K562 (cell line): ENCODE data around the gene C1GALT1C1. TPM values are rescaled to one million over a fixed set of nuclear protein-coding genes. Genes with fewer than 3 reads are reported as not detected.
A peak's percentile ranks its signal among the peaks of the same experiment; 100 is the strongest.

ENCODE experiments used
- ATAC-seq: fragments of 200-7000 bp; cut with Tn5 transposase; 3 replicates; pipeline ENCODE4 v1.9.1; 2020; ENCODE audit warnings: moderate library complexity
- BruUV-seq: library from RNA; stranded (reverse); fragments of 400-500 nt; replicated peaks from 2 replicates; lab custom pipeline; 2021; lab: Mats Ljungman, UMichigan
- CTCF ChIA-PET: fragments of 300-600 bp; formaldehyde crosslinking; extraction: SDS; loops from one replicate; lab custom pipeline; 2021; ENCODE audit warnings: low intra/inter-chr PET ratio; lab: Yijun Ruan, JAX
- POLR2A ChIA-PET: fragments of 300-600, 350-650 bp; sonication (Branson Sonifier 250); formaldehyde crosslinking; extraction: SDS; loops from one replicate; lab custom pipeline; 2021; ENCODE audit warnings: antibody characterized with exemption, inconsistent platforms; lab: Yijun Ruan, JAX
- DNase-seq, 4 experiments: peaks; one replicate each; pipeline versions ENCODE4 v3.0.0 to v3.0.0-alpha.2; 2011 to 2018; ENCODE audit warnings: low spot score in 3 of 4, mixed read lengths in 3 of 4; ENCODE audit errors: extremely low read depth in 1 of 4
- FAIRE-seq: peaks from 2 replicates; lab custom pipeline; 2011; peaks lifted over from hg19 to GRCh38; lab: Jason Lieb, UNC
- H2AFZ ChIP-seq: 2 replicates; pipeline ENCODE4 v1.6.0; 2011; ENCODE audit warnings: low read depth, low read length, control low read depth, inconsistent platforms
- H3K27ac ChIP-seq: fragments of 200-600 bp; 3 replicates; pipeline ENCODE4 v1.8.0; 2011; ENCODE audit warnings: low read depth, mild to moderate bottlenecking, control low read depth, inconsistent platforms, low read length, moderate library complexity, mixed read lengths; ENCODE audit errors: extremely low read depth
- H3K27me3 ChIP-seq, 2 experiments: fragments of 300-600 bp in 1 of 2; 2 replicates in 1 of 2; 3 replicates in 1 of 2; pipeline versions ENCODE4 v1.6.0 to v1.8.0; 2011; ENCODE audit warnings: inconsistent platforms in 2 of 2, low read length in 2 of 2, mild to moderate bottlenecking in 1 of 2, mixed read lengths in 1 of 2, moderate library complexity in 1 of 2; ENCODE audit not compliant: control insufficient read depth in 2 of 2, insufficient read depth in 2 of 2
- H3K36me3 ChIP-seq: fragments of 300-600 bp; 3 replicates; pipeline ENCODE4 v1.8.0; 2011; ENCODE audit warnings: mild to moderate bottlenecking, low read length, inconsistent platforms; ENCODE audit not compliant: control insufficient read depth, insufficient read depth
- H3K4me1 ChIP-seq, 2 experiments: fragments of 200-600 bp in 1 of 2; replicated peaks in 1 of 2; 2 replicates in 1 of 2; 3 replicates in 1 of 2; pipeline versions ENCODE4 v1.5.1 to v1.8.0; 2011; ENCODE audit warnings: inconsistent platforms in 2 of 2, low read length in 2 of 2, mild to moderate bottlenecking in 1 of 2, mixed read lengths in 1 of 2, moderate library complexity in 1 of 2; ENCODE audit not compliant: control insufficient read depth in 2 of 2, insufficient read depth in 2 of 2
- H3K4me2 ChIP-seq: 2 replicates; pipeline ENCODE4 v1.6.1; 2011; ENCODE audit warnings: low read length, control low read depth, inconsistent platforms, mixed read lengths; ENCODE audit not compliant: insufficient read depth
- H3K4me3 ChIP-seq: fragments of 200-600 bp; sonication (generic), shearing (Covaris generic); 2 replicates; pipeline ENCODE4 v1.5.1; 2016; ENCODE audit warnings: control low read depth, inconsistent platforms
- H3K79me2 ChIP-seq: fragments of 200-600 bp; 3 replicates; pipeline ENCODE4 v1.8.0; 2011; ENCODE audit warnings: low read length, inconsistent platforms; ENCODE audit not compliant: control insufficient read depth, insufficient read depth
- H3K9ac ChIP-seq, 2 experiments: 2 replicates each; pipeline versions ENCODE4 v1.6.0 to v1.6.1; 2011; ENCODE audit warnings: low read depth in 2 of 2, low read length in 2 of 2, control low read depth in 1 of 2, inconsistent platforms in 1 of 2, mild to moderate bottlenecking in 1 of 2, mixed read lengths in 1 of 2; ENCODE audit not compliant: insufficient read depth in 1 of 2
- H3K9me1 ChIP-seq: one replicate; pipeline ENCODE4 v1.6.0; 2011; ENCODE audit warnings: inconsistent platforms, mild to moderate bottlenecking, low read length, moderate library complexity; ENCODE audit not compliant: control insufficient read depth, insufficient read depth
- H3K9me3 ChIP-seq: replicated peaks from 2 replicates; pipeline ENCODE4 v1.5.1; 2011; ENCODE audit warnings: low read depth, low read length, inconsistent platforms; ENCODE audit not compliant: control insufficient read depth, insufficient read depth
- H4K20me1 ChIP-seq: replicated peaks from 2 replicates; pipeline ENCODE4 v1.6.1; 2011; ENCODE audit warnings: low read length, inconsistent platforms, mixed read lengths; ENCODE audit not compliant: control insufficient read depth, insufficient read depth
- C11orf30 ChIP-seq: fragments of 450-650 bp; IDR thresholded peaks from 2 replicates; pipeline ENCODE4 v1.6.1; 2016; ENCODE audit warnings: low read depth, mild to moderate bottlenecking
- CHD2 ChIP-seq: IDR thresholded peaks from 2 replicates; pipeline ENCODE4 v1.6.1; 2011; ENCODE audit warnings: low read depth, low read length
- GTF2A2 ChIP-seq: IDR thresholded peaks from 2 replicates; pipeline ENCODE4 v1.6.1; 2016; ENCODE audit warnings: mild to moderate bottlenecking, missing genetic modification characterization, missing compliant biosample characterization
- MAFF ChIP-seq: IDR thresholded peaks from 2 replicates; pipeline ENCODE4 v1.6.1; 2012; ENCODE audit warnings: low read length, improper control_type of control experiment
- MAFG ChIP-seq: fragments of 450-650 bp; conservative IDR thresholded peaks from 2 replicates; pipeline ENCODE4 v1.6.1; 2016; ENCODE audit warnings: missing genetic modification characterization, missing compliant biosample characterization
- MAFK ChIP-seq: IDR thresholded peaks from 2 replicates; pipeline ENCODE4 v1.6.1; 2011; ENCODE audit warnings: low read length, improper control_type of control experiment
- ZBTB17 ChIP-seq: fragments of 450-650 bp; formaldehyde crosslinking; IDR thresholded peaks from 2 replicates; pipeline ENCODE4 v1.4.0; 2020; ENCODE audit warnings: mild to moderate bottlenecking
- ZNF316 ChIP-seq: fragments of 450-650 bp; IDR thresholded peaks from 2 replicates; pipeline ENCODE4 v1.6.1; 2016
- WGBS: fragments of 100-300 bp; shearing (Covaris generic); methylation state at CpG from one replicate; pipeline ENCODE4 v1.1.6; 2016; ENCODE audit warnings: low coverage, mixed read lengths; ENCODE audit not compliant: insufficient coverage; ENCODE audit errors: missing lambda C conversion rate; 5-methylcytosine and 5-hydroxymethylcytosine counted together
- in situ Hi-C: fragments of 300-500 bp; cut with MboI; formaldehyde crosslinking; loops from 4 replicates; pipeline ENCODE4 v1.15.0; 2018; ENCODE audit warnings: inconsistent platforms, mixed read lengths
- intact Hi-C: fragments of 100-400 bp; cut with micrococcal nuclease; formaldehyde crosslinking; loops from 2 replicates; pipeline ENCODE4 v1.14.2; 2022
- polyA plus RNA-seq, 8 experiments: library from polyadenylated mRNA; depleted of rRNA in 4 of 8; stranded (reverse) in 5 of 8; unstranded in 3 of 8; fragments of >200 nt; fragmentation: Nextera tagmentation in 2 of 8; fragmentation: Illumina TruSeq in 1 of 8; extraction: Ambion mirVana in 2 of 8; extraction: Trizol in 1 of 8; gene quantifications; 2 replicates each; pipeline versions ENCODE4 v1.2.1 to v1.2.3, GENCODE V29; 2011 to 2014; ENCODE audit warnings: inconsistent platforms in 1 of 8, missing spikeins in 1 of 8
- total RNA-seq, 7 experiments: library from RNA; depleted of rRNA in 6 of 7; stranded (reverse); fragments of >200 nt in 6 of 7; fragmentation: Illumina TruSeq in 2 of 7; extraction: Trizol in 2 of 7; gene quantifications; 2 replicates each; pipeline versions ENCODE4 v1.2.1 to v1.2.3, GENCODE V29; 2011 to 2021; ENCODE audit warnings: low replicate concordance in 1 of 7

C1GALT1C1 gene
- total and polyA plus RNA-seq, 9 of the 15 experiments (the other 6 are each of a cell fraction or from before 2014, with no cell fraction given) = 9.6 to 49.4 (median 17.1) TPM

DNA sequence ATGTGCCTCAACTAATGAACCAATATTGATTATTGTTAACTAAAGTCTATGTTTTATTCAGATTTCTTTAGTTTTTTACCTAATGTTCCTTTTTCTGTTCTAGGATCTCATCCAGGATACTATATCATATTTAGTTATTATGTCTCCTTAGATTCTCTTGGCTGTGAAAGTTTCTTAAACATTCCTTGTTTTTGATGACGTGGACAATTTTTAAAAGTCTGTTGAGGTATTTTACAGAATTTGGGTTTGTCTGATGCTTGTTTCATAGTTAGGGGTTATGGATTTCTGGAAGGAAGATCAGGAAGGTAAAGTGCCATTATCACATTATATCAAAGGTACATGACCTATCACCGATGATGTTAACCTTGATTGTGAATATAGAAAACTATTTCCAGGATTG is 44.2 kb downstream of the C1GALT1C1 start:
- no peak for FAIRE-seq
- Histone ChIP-seq H3K27ac (no peak overlapping the region), H3K27me3 (0 out of 5 replicates have a peak, but pooled peaks cover 0 to 2% of the 10 kb centered on the region in 2 experiments), H3K36me3 (no peaks in the 10 kb centered on the region), H3K4me1 (no peaks in the 10 kb centered on the region), H3K79me2 (no peaks in the 10 kb centered on the region), H4K20me1 (no peaks in the 10 kb centered on the region), H2AFZ (no peak overlapping the region), H3K4me3 (no peak overlapping the region), H3K9me3 (no peaks in the 10 kb centered on the region), H3K4me2 (no peak overlapping the region), H3K9me1 (no peaks in the 10 kb centered on the region), H3K9ac (no peak overlapping the region)
- WGBS = 11% methylated on average over 2 of the region's 2 CpGs
- POLR2A ChIA-PET = no interaction called here
- intact Hi-C loops = no loop called here
- CTCF ChIA-PET = no interaction called here
- BruUV-seq = no TSS peak
- in situ Hi-C loops = no loop called here
- ATAC-seq = no peak
- DNase-seq = no peak
- TF ChIP-seq MAFF = peak; percentile 66
- peak; percentile 84 for TF ChIP-seq ZNF316
- no peak for TF ChIP-seq GTF2A2
- peak; percentile 64 for TF ChIP-seq MAFG
- no peak for TF ChIP-seq ZBTB17 (CRISPR knock-in tag)
- TF ChIP-seq C11orf30 = peak; percentile 62
- TF ChIP-seq MAFK = peak; percentile 66
- no peak for TF ChIP-seq CHD2

Other genes with a start within 250 kb of the C1GALT1C1 start
- gene LAMP2, start 160.8 kb downstream of the C1GALT1C1 start, total RNA-seq (2014; rRNA removed) = 22.3 and 24.2 TPM in 2 replicates
- 52.7 and 61.3 TPM in 2 replicates for gene LAMP2, start 160.8 kb downstream of the C1GALT1C1 start, total RNA-seq (2014; rRNA removed; fragmentation: Illumina TruSeq; extraction: Trizol)
- gene LAMP2, start 160.8 kb downstream of the C1GALT1C1 start, total RNA-seq (2015; rRNA removed; fragmentation: Illumina TruSeq; extraction: Trizol) = 75.2 and 77.7 TPM in 2 replicates
- gene LAMP2, start 160.8 kb downstream of the C1GALT1C1 start, total RNA-seq (2021) = 41.8 and 43.3 TPM in 2 replicates
- gene LAMP2, start 160.8 kb downstream of the C1GALT1C1 start, polyA plus RNA-seq (2011; rRNA removed) = 50.6 and 53.8 TPM in 2 replicates
- gene LAMP2, start 160.8 kb downstream of the C1GALT1C1 start, polyA plus RNA-seq (2014; fragmentation: Illumina TruSeq; extraction: Trizol) = 61.0 and 62.1 TPM in 2 replicates
- 10 to 100 TPM; 47.7 to 48.6 TPM for gene LAMP2, start 160.8 kb downstream of the C1GALT1C1 start, polyA plus RNA-seq (2014; fragmentation: Nextera tagmentation; extraction: Ambion mirVana)
- 30.7 and 32.9 TPM in 2 replicates for gene LAMP2, start 160.8 kb downstream of the C1GALT1C1 start, polyA plus RNA-seq (2014; rRNA removed)
- gene CUL4B, start 69.1 kb downstream of the C1GALT1C1 start, total RNA-seq (2014; rRNA removed) = 14.7 and 15.0 TPM in 2 replicates
- gene CUL4B, start 69.1 kb downstream of the C1GALT1C1 start, total RNA-seq (2014; rRNA removed; fragmentation: Illumina TruSeq; extraction: Trizol) = 41.5 and 49.0 TPM in 2 replicates
- 35.4 and 37.5 TPM in 2 replicates for gene CUL4B, start 69.1 kb downstream of the C1GALT1C1 start, total RNA-seq (2015; rRNA removed; fragmentation: Illumina TruSeq; extraction: Trizol)
- 40.9 and 43.2 TPM in 2 replicates for gene CUL4B, start 69.1 kb downstream of the C1GALT1C1 start, total RNA-seq (2021)
- 41.7 and 51.7 TPM in 2 replicates for gene CUL4B, start 69.1 kb downstream of the C1GALT1C1 start, polyA plus RNA-seq (2011; rRNA removed)
- 33.9 and 39.0 TPM in 2 replicates for gene CUL4B, start 69.1 kb downstream of the C1GALT1C1 start, polyA plus RNA-seq (2014; fragmentation: Illumina TruSeq; extraction: Trizol)
- 10 to 100 TPM; 15.5 to 23.6 TPM for gene CUL4B, start 69.1 kb downstream of the C1GALT1C1 start, polyA plus RNA-seq (2014; fragmentation: Nextera tagmentation; extraction: Ambion mirVana)
- gene CUL4B, start 69.1 kb downstream of the C1GALT1C1 start, polyA plus RNA-seq (2014; rRNA removed) = 25.8 and 33.5 TPM in 2 replicates
- gene MCTS1, start 26.0 kb downstream of the C1GALT1C1 start, total RNA-seq (2014; rRNA removed) = 64.9 and 65.3 TPM in 2 replicates
- gene MCTS1, start 26.0 kb downstream of the C1GALT1C1 start, total RNA-seq (2014; rRNA removed; fragmentation: Illumina TruSeq; extraction: Trizol) = 153 and 171 TPM in 2 replicates
- gene MCTS1, start 26.0 kb downstream of the C1GALT1C1 start, total RNA-seq (2015; rRNA removed; fragmentation: Illumina TruSeq; extraction: Trizol) = 140 and 152 TPM in 2 replicates
- 101 and 114 TPM in 2 replicates for gene MCTS1, start 26.0 kb downstream of the C1GALT1C1 start, total RNA-seq (2021)
- 149 and 204 TPM in 2 replicates for gene MCTS1, start 26.0 kb downstream of the C1GALT1C1 start, polyA plus RNA-seq (2011; rRNA removed)
- 145 and 148 TPM in 2 replicates for gene MCTS1, start 26.0 kb downstream of the C1GALT1C1 start, polyA plus RNA-seq (2014; fragmentation: Illumina TruSeq; extraction: Trizol)
- 100 to 1,000 TPM; 270 to 300 TPM for gene MCTS1, start 26.0 kb downstream of the C1GALT1C1 start, polyA plus RNA-seq (2014; fragmentation: Nextera tagmentation; extraction: Ambion mirVana)
- 117 and 120 TPM in 2 replicates for gene MCTS1, start 26.0 kb downstream of the C1GALT1C1 start, polyA plus RNA-seq (2014; rRNA removed)
- gene CT47B1, start 245.8 kb upstream of the C1GALT1C1 start, total RNA-seq (2014; rRNA removed) = 0.69 and 1.0 TPM in 2 replicates
- gene CT47B1, start 245.8 kb upstream of the C1GALT1C1 start, total RNA-seq (2014; rRNA removed; fragmentation: Illumina TruSeq; extraction: Trizol) = not detected in 2 replicates
- gene CT47B1, start 245.8 kb upstream of the C1GALT1C1 start, total RNA-seq (2015; rRNA removed; fragmentation: Illumina TruSeq; extraction: Trizol) = 0.25 and 0.26 TPM in 2 replicates
- 0.16 TPM in 1 of 2 replicates, not detected in the other for gene CT47B1, start 245.8 kb upstream of the C1GALT1C1 start, total RNA-seq (2021)
- not detected in 2 replicates for gene CT47B1, start 245.8 kb upstream of the C1GALT1C1 start, polyA plus RNA-seq (2011; rRNA removed)
- gene CT47B1, start 245.8 kb upstream of the C1GALT1C1 start, polyA plus RNA-seq (2014; fragmentation: Illumina TruSeq; extraction: Trizol) = not detected in 2 replicates
- gene CT47B1, start 245.8 kb upstream of the C1GALT1C1 start, polyA plus RNA-seq (2014; fragmentation: Nextera tagmentation; extraction: Ambion mirVana) = not detected
- 0.62 TPM in 1 of 2 replicates, not detected in the other for gene CT47B1, start 245.8 kb upstream of the C1GALT1C1 start, polyA plus RNA-seq (2014; rRNA removed)